Nephron progenitor cell (in vitro differentiated cells): ENCODE data around the gene PAQR5.

Experiments used
- DNase-seq: peaks from one replicate; pipeline ENCODE4 v3.0.0; 2021
- H3K27ac Mint-ChIP-seq: 2 replicates; pipeline ENCODE4 v1.8.0; 2021; ENCODE audit warnings: mild to moderate bottlenecking, moderate library complexity, mixed read lengths
- H3K27me3 Mint-ChIP-seq: 2 replicates; pipeline ENCODE4 v1.8.0; 2021; ENCODE audit warnings: mild to moderate bottlenecking, low read depth, mixed read lengths; ENCODE audit not compliant: poor library complexity
- H3K36me3 Mint-ChIP-seq: 2 replicates; pipeline ENCODE4 v1.8.0; 2021; ENCODE audit warnings: low read depth, mixed read lengths
- H3K4me1 Mint-ChIP-seq: 2 replicates; pipeline ENCODE4 v1.8.0; 2021; ENCODE audit warnings: mixed read lengths
- H3K4me3 Mint-ChIP-seq: 2 replicates; pipeline ENCODE4 v1.8.0; 2021; ENCODE audit warnings: mild to moderate bottlenecking, moderate library complexity, mixed read lengths
- H3K9me3 Mint-ChIP-seq: 2 replicates; pipeline ENCODE4 v1.8.0; 2021; ENCODE audit warnings: mild to moderate bottlenecking, moderate library complexity, mixed read lengths
- TF ChIP-seq, protein P1 (sequence below): fragments of 200-600 bp; sonication (generic); IDR thresholded peaks from 2 replicates; pipeline ENCODE4 v1.5.0; 2021; ENCODE audit warnings: antibody characterized with exemption

The PAQR5 gene

DNA sequence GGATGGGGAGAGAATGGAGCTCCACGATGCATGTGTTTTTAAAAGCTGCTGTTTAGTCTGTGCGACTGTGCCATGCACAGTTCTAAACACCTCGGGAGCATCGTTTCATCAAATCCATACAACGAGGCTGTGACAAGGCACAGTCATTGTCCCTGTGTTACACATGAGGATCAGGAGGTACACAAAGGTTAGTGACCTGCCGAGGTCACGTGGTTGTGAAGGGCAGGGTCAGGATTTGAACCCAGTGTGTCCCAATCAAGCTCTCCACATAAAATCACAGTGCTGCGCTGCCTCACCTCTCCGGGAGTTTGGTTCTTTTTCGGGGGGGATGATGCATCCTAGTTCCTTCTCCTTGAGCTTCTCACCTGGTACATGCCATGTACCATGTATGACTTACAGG is 96.7 kb downstream of the PAQR5 start:
- H3K36me3 Mint-ChIP-seq: no peaks in the 10 kb centered on the region
- H3K4me3 Mint-ChIP-seq: no peak overlapping the region
- TF ChIP-seq, protein P1, sequence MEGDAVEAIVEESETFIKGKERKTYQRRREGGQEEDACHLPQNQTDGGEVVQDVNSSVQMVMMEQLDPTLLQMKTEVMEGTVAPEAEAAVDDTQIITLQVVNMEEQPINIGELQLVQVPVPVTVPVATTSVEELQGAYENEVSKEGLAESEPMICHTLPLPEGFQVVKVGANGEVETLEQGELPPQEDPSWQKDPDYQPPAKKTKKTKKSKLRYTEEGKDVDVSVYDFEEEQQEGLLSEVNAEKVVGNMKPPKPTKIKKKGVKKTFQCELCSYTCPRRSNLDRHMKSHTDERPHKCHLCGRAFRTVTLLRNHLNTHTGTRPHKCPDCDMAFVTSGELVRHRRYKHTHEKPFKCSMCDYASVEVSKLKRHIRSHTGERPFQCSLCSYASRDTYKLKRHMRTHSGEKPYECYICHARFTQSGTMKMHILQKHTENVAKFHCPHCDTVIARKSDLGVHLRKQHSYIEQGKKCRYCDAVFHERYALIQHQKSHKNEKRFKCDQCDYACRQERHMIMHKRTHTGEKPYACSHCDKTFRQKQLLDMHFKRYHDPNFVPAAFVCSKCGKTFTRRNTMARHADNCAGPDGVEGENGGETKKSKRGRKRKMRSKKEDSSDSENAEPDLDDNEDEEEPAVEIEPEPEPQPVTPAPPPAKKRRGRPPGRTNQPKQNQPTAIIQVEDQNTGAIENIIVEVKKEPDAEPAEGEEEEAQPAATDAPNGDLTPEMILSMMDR: no peak
- no peaks in the 10 kb centered on the region for H3K9me3 Mint-ChIP-seq
- H3K4me1 Mint-ChIP-seq: peaks cover 29% of the 10 kb centered on the region
- DNase-seq: no peak
- H3K27ac Mint-ChIP-seq: no peak overlapping the region
- peaks cover 29% of the 10 kb centered on the region for H3K27me3 Mint-ChIP-seq

DNA sequence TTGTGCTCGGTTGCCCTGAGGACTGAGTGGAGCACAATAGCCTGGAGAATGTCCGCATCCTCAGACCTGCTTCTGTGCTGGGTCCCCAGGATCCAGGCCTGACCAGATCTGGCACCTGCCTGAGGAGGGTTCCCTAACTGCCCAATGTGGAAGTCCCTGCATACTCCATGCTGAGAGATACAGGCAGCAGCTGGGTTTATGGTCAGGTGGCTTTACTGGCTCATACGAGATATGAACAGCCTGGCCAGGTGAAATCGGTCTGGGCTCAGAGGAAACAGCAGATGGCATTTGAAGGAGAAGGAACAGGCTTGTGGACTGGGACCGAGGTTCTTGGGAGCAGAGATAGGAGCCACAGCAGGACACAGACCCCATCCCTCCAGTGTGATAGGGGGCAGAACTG is 97.3 kb downstream of the PAQR5 start:
- DNase-seq: no peak
- Mint-ChIP-seq H3K4me3 (no peak overlapping the region), H3K27ac (no peak overlapping the region), H3K27me3 (peaks cover 29% of the 10 kb centered on the region), H3K4me1 (peaks cover 33% of the 10 kb centered on the region), H3K36me3 (no peaks in the 10 kb centered on the region), H3K9me3 (no peaks in the 10 kb centered on the region)
- TF ChIP-seq, protein P1: no peak

DNA sequence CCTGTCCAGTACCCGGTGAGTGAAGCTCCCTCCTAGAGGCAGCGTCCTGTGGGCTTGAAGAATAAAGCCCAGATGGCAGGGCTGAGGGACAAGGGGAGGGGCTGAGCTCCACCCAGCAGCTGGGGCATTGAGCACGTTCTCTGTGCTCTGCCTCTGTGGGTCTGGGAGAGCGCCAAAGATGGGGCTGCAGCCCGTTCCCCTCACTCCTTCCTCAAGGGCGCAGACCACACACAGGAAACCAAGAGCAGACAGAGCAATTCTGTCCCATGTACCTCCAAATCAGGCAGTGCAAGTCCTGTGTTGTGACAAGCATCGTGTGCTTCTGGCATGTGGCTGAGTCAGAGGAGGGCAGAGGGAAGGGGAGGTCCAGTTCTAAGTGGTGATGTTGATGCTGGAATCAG is 99.8 kb downstream of the PAQR5 start:
- H3K4me3 Mint-ChIP-seq: no peak overlapping the region
- no peaks in the 10 kb centered on the region for H3K9me3 Mint-ChIP-seq
- peaks cover 25% of the 10 kb centered on the region for H3K4me1 Mint-ChIP-seq
- H3K36me3 Mint-ChIP-seq: no peaks in the 10 kb centered on the region
- TF ChIP-seq, protein P1: no peak
- H3K27me3 Mint-ChIP-seq: peaks cover 18% of the 10 kb centered on the region
- DNase-seq: no peak
- H3K27ac Mint-ChIP-seq: no peak overlapping the region

DNA sequence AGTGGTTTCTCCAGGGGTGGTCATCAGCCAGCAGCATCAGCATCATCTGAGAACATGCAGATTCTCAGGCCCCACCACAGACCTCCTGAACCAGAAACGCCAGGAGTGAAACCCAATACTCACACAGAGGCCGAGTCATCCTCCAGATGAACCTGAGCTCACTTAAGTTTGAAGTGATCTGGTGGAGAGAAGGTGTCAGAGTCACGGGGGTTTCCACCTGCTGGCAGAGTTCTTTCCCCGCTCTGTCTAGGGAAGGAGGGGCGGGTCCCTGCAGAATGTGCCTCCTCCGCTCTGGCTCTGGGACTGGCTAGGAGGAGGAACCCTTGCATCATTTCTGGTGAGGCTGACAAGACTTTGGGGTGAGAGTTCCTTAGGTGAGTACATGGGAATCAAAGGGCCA is 102.1 kb downstream of the PAQR5 start:
- H3K36me3 Mint-ChIP-seq: no peaks in the 10 kb centered on the region
- no peak overlapping the region for H3K4me3 Mint-ChIP-seq
- DNase-seq: no peak
- H3K4me1 Mint-ChIP-seq: peaks cover 10% of the 10 kb centered on the region
- H3K9me3 Mint-ChIP-seq: no peaks in the 10 kb centered on the region
- H3K27me3 Mint-ChIP-seq: peaks cover 17% of the 10 kb centered on the region
- no peak overlapping the region for H3K27ac Mint-ChIP-seq
- TF ChIP-seq, protein P1: no peak

DNA sequence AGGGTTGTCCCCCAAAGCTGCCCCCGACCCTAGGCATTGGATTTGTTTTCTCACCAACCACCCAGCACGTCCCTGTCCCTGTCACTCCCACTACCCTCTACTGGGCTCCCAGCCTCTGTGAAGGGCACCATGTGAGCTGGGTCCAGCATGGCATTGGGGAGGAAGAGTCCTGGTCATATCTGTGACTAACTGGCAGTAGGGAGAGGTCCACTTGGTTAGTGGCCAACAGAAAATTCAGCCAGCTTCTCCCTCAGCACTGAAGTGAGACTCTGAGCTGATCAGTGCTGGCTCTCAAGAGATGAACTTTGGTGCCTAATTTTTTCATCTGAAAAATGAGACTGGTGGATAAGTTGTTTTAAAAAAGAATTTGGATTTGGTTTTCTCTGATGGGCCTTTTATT is 104.1 kb downstream of the PAQR5 start:
- Mint-ChIP-seq H3K27me3 (peaks cover 10% of the 10 kb centered on the region), H3K4me3 (no peak overlapping the region), H3K27ac (no peak overlapping the region), H3K4me1 (peaks cover 13% of the 10 kb centered on the region), H3K9me3 (no peaks in the 10 kb centered on the region), H3K36me3 (no peaks in the 10 kb centered on the region)
- TF ChIP-seq, protein P1: no peak
- DNase-seq: no peak

DNA sequence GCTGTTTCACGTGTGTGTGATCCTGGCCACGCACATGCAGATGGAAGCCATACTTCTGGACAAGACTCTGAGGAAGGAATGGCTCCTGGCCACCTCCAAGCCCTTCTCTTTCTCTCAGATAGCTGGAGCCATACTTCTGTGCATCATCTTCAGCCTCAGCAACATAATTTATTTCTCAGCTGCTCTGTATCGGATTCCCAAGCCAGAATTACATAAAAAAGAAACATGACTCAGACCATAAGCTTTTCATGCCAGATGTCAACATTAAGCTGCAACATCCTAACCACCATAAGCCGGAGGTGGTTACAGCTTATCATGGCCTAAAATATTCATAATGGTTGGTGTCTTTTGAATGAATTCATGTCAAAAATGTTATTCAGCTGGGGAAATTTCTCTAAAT is 104.9 kb downstream of the PAQR5 start:
- TF ChIP-seq, protein P1: no peak
- Mint-ChIP-seq H3K27me3 (peaks cover 9% of the 10 kb centered on the region), H3K4me3 (no peak overlapping the region), H3K4me1 (peaks cover 16% of the 10 kb centered on the region), H3K36me3 (no peaks in the 10 kb centered on the region), H3K27ac (no peak overlapping the region), H3K9me3 (no peaks in the 10 kb centered on the region)
- no peak for DNase-seq
